A673 (cell line): ENCODE results near the gene SBSN. TPM values are rescaled to one million over a fixed set of nuclear protein-coding genes. Genes with fewer than 3 reads are reported as not detected.

Source experiments
- BruUV-seq: library from RNA; stranded (reverse); fragments of 400-500 nt; replicated peaks from 2 replicates; lab custom pipeline; 2021; lab: Mats Ljungman, UMichigan
- CTCF ChIA-PET: fragments of 300-600 bp; sonication (Branson Sonifier 250); formaldehyde crosslinking; loops from one replicate; lab custom pipeline; 2022; ENCODE audit warnings: antibody characterized with exemption; lab: Charles Lee
- POLR2A ChIA-PET: fragments of 300-600 bp; sonication (Branson Sonifier 250); formaldehyde crosslinking; loops from one replicate; lab custom pipeline; 2022; ENCODE audit warnings: antibody characterized with exemption; ENCODE audit not compliant: low non-redundant PET; lab: Charles Lee
- DNase-seq: peaks from one replicate; pipeline ENCODE4 v3.0.0-alpha.2; 2015; ENCODE audit warnings: low spot score
- H3K27ac ChIP-seq: fragments of 200-600 bp; sonication (generic); 2 replicates; pipeline ENCODE4 v1.5.1; 2016; ENCODE audit warnings: mixed run types, low read depth, mild to moderate bottlenecking, mixed read lengths, antibody characterized with exemption, low read length; ENCODE audit not compliant: poor library complexity, severe bottlenecking
- H3K27me3 ChIP-seq: fragments of 200-600 bp; sonication (generic); replicated peaks from 2 replicates; pipeline ENCODE4 v1.6.1; 2017; ENCODE audit warnings: mixed run types, low read depth, mild to moderate bottlenecking, mixed read lengths, antibody characterized with exemption, low read length; ENCODE audit not compliant: insufficient read depth, poor library complexity
- H3K36me3 ChIP-seq: fragments of 200-600 bp; sonication (generic); 2 replicates; pipeline ENCODE4 v1.6.1; 2016; ENCODE audit warnings: mixed run types, mild to moderate bottlenecking, mixed read lengths, antibody characterized with exemption, low read length; ENCODE audit not compliant: insufficient read depth, poor library complexity, severe bottlenecking
- H3K4me1 ChIP-seq: fragments of 200-600 bp; sonication (generic); 2 replicates; pipeline ENCODE4 v1.6.1; 2017; ENCODE audit warnings: mixed run types, mild to moderate bottlenecking, mixed read lengths, antibody characterized with exemption, low read length; ENCODE audit not compliant: insufficient read depth, poor library complexity, severe bottlenecking
- H3K4me3 ChIP-seq: fragments of 200-600 bp; sonication (generic); 2 replicates; pipeline ENCODE4 v1.5.1; 2016; ENCODE audit warnings: low read depth, mixed run types, mild to moderate bottlenecking, mixed read lengths, low read length; ENCODE audit not compliant: poor library complexity, severe bottlenecking
- H3K9me3 ChIP-seq: fragments of 200-600 bp; sonication (generic); 2 replicates; pipeline ENCODE4 v1.6.1; 2016; ENCODE audit warnings: mixed run types, low read depth, mild to moderate bottlenecking, mixed read lengths, antibody characterized with exemption, low read length; ENCODE audit not compliant: poor library complexity, severe bottlenecking
- EZH2 ChIP-seq: fragments of 200-600 bp; sonication (generic); IDR thresholded peaks from 2 replicates; pipeline ENCODE4 v1.6.1; 2017; ENCODE audit warnings: borderline replicate concordance, low read depth, mild to moderate bottlenecking, mixed read lengths, antibody characterized with exemption, low read length; ENCODE audit not compliant: poor library complexity, severe bottlenecking
- intact Hi-C: fragments of 100-400 bp; cut with micrococcal nuclease; formaldehyde crosslinking; loops from one replicate; pipeline ENCODE4 v1.10.0; 2022; ENCODE audit not compliant: unreplicated experiment
- total RNA-seq: library from RNA; stranded (reverse); gene quantifications from 2 replicates; pipeline ENCODE4 v1.2.3, GENCODE V29; 2021
- TF ChIP-seq, protein P1 (sequence below): fragments of 300-800, 200-600 bp; sonication (generic); conservative IDR thresholded peaks from 2 replicates; pipeline ENCODE4 v1.5.1; 2017; ENCODE audit warnings: low read depth, mild to moderate bottlenecking, antibody characterized with exemption, low read length, moderate library complexity, mixed read lengths

Gene SBSN
- total RNA-seq, 1 experiment from 2014 or later, result not detected

GRCh38 chr19:35563207-35563829 is 35.2 kb upstream of the SBSN start, which contains the start of gene ATP4A:
Gene ATP4A, minus strand, starts transcription at chr19:35563658. Its CDS starts 29 bp downstream, at chr19:35563629.
- no peak for TF ChIP-seq EZH2
- TF ChIP-seq, protein P1, sequence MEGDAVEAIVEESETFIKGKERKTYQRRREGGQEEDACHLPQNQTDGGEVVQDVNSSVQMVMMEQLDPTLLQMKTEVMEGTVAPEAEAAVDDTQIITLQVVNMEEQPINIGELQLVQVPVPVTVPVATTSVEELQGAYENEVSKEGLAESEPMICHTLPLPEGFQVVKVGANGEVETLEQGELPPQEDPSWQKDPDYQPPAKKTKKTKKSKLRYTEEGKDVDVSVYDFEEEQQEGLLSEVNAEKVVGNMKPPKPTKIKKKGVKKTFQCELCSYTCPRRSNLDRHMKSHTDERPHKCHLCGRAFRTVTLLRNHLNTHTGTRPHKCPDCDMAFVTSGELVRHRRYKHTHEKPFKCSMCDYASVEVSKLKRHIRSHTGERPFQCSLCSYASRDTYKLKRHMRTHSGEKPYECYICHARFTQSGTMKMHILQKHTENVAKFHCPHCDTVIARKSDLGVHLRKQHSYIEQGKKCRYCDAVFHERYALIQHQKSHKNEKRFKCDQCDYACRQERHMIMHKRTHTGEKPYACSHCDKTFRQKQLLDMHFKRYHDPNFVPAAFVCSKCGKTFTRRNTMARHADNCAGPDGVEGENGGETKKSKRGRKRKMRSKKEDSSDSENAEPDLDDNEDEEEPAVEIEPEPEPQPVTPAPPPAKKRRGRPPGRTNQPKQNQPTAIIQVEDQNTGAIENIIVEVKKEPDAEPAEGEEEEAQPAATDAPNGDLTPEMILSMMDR, result no peak
- DNase-seq, result no peak
- H3K4me3 ChIP-seq, result no peak within 1 kb of the TSS
- no peaks in the 10 kb centered on the region for H3K36me3 ChIP-seq
- BruUV-seq, result no TSS peak
- no peaks in the 10 kb centered on the region for H3K4me1 ChIP-seq
- POLR2A ChIA-PET, result no interaction called here
- no peaks in the 10 kb centered on the region for H3K9me3 ChIP-seq
- H3K27me3 ChIP-seq, result peaks cover 25% of the 10 kb centered on the region
- no peak within 1 kb of the TSS for H3K27ac ChIP-seq
- intact Hi-C loops, result no loop called here
- CTCF ChIA-PET, result no interaction called here

DNA sequence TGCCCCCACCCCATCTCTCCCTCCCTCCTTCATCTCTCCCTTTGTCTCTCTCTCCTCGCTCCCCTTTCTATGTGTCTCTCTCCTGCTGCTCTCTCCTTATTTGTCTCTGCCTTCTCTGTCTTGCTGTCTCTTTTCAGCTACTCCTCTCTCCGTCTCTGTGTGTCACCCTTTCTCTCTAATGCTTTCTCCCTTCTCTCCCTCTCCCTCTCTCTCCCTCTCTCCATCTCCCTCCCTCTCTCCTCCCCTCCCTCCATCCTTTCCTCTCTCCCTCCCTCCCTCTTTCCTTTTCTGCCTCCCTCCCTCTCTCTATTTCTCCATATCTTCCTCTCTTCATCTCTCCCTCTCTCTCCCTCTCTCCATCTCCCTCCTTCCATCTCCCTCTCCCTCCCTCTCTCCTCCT is 34.7 kb upstream of the SBSN start:
- H3K27ac ChIP-seq, result no peak overlapping the region
- TF ChIP-seq, protein P1, result no peak
- TF ChIP-seq EZH2, result no peak
- no peaks in the 10 kb centered on the region for H3K36me3 ChIP-seq
- CTCF ChIA-PET, result no interaction called here
- no peaks in the 10 kb centered on the region for H3K9me3 ChIP-seq
- peaks cover 22% of the 10 kb centered on the region for H3K27me3 ChIP-seq
- no peak overlapping the region for H3K4me3 ChIP-seq
- DNase-seq, result no peak
- no peaks in the 10 kb centered on the region for H3K4me1 ChIP-seq
- POLR2A ChIA-PET, result no interaction called here
- BruUV-seq, result no TSS peak
- intact Hi-C loops, result no loop called here

DNA sequence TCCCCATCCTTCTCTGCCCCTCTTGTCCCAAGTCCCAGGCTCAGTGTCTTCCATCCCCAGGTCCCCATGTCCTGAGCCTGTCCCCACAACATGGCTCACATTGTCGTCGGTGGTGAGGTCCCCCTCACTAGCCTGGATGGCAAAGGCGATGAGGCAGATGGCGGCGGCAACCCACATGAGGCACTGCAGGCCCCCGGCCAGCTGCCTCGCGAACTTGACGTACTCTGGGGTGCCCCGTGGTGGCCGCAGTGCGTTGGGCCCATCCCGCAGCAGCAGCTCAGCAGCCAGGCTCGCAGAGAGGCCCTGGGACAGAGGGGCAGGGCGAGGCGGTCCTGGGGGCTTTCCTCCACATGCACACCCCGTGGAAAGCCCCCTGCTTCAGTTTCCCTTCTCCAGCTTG is 34.2 kb upstream of the SBSN start:
- no peak overlapping the region for H3K4me3 ChIP-seq
- BruUV-seq, result no TSS peak
- H3K9me3 ChIP-seq, result no peaks in the 10 kb centered on the region
- TF ChIP-seq, protein P1, result no peak
- TF ChIP-seq EZH2, result no peak
- H3K27ac ChIP-seq, result no peak overlapping the region
- H3K4me1 ChIP-seq, result no peaks in the 10 kb centered on the region
- H3K27me3 ChIP-seq, result peaks cover 22% of the 10 kb centered on the region
- no peak for DNase-seq
- no peaks in the 10 kb centered on the region for H3K36me3 ChIP-seq
- ChIA-PET POLR2A (no interaction called here), CTCF (no interaction called here)
- intact Hi-C loops, result no loop called here
